Activated CD4-positive, CD25-positive, alpha-beta regulatory T cell treated with anti-CD3 and anti-CD28 coated beads, Interleukin-2, amount 50 U/mL, for 72 hours (primary cell): Measurements from ENCODE around the gene ARHGEF37.
"Not testable (repeated sequence)": the region's sequence is repeated elsewhere in the genome, so short reads cannot be mapped to it uniquely, and the experiment has no call there.

Experiments
- DNase-seq: peaks from one replicate; pipeline ENCODE4 v3.0.0; 2021

Gene ARHGEF37

DNA sequence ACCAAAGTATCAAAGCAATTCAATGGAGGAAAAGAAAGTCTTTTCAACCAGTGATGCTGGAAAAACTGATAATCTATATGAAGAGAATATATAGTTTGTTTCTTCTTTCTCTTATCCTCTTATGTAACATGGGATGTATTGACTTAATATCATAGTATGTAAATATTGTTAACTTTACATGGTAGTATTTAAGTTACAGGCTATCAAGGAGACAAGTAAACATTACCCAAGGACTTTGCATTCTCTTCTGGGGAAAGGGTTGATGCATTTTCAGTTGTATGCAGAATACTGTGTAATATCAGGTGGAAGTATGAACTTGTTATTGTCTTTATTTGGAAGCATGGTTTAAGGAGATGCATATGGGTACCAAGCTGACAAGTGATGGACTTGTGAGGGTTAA, 9.1 kb upstream of the ARHGEF37 start:
- DNase-seq = no peak

DNA sequence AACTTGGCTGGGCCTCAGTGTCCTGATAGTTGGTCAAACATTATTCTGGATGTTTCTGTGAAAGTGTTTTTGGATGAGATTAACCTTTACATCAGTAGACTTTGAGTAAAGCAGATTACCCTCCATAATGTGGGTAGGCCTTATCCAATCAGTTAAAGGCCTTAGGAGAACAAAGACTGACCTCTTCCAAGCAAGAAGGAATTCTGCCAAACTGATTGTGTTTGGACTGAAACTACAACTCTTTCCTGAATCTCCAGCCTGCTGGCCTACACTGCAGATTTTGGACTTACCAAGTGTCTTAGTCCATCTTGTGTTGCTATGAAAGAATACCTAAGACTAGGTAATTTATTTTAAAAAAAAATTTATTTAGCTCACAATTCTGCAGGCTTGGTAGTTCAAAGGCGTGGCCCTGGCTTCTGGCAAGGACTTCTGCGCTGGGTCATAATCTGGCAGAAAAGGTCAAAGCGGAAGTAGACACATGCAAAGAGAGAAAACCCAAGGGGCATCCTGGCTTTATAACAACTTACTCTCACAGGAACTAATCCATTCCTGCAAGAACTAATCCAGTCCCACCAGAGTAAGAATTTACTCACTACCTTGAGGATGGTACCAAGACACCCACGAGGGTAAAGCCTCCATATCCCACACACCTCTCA, 8.6 kb upstream of the ARHGEF37 start:
- DNase-seq = no peak

DNA sequence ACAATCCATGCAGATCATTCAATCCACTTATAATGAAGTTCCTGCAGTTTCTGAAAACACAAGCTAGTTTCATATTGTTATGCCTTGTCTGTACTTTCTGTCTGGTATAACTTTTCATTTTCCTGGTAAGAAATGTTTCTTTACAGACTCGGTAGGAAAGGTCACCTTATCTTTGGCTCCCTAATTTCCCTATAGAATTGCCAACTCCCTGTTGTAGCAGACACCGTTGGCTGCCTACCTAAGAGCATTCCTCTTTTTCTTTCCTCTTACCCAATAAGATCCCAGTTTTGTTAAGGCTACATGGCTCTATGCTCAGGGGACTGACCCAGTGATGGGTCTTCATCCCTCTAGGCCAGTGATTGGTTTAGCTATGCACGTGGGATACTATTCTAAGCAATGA, 6.2 kb upstream of the ARHGEF37 start:
- DNase-seq = no peak

DNA sequence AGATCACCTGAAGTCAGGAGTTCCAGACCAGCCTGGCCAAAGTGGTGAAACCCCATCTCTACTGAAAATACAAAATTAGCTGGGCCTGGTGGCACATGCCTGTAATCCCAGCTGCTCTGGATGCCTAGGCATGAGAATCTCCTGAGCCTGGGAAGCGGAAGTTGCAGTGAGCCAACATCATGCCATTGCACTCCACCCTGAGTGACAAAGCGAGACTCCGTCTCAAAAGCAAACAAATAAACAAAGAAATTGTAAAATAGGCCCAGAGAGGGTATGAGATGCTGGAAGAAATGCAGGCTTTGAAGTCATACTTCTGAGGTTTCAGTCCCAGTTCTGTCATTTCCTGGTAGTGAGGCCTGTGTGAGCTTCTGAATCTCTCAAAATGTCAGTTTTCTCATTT, 5.3 kb upstream of the ARHGEF37 start:
- no peak for DNase-seq

DNA sequence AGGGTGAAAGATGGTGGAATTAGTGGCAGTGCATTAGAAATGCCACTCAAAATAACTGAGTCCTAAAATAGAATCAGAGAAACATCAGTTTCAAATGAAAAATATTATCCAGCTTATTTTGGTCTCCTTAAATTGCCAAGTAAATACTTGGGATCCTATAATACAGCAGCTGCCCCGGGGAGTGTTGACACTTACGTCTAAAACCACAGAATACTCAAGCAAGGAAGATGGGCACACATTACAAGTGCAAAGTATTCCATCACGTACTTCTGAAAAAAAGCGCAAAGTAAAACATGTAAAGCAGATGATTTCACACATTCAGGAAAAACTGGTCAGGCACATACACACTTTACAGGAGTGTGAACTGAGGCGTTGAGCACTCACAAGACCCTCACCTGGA, 2.4 kb upstream of the ARHGEF37 start:
- no peak for DNase-seq

DNA sequence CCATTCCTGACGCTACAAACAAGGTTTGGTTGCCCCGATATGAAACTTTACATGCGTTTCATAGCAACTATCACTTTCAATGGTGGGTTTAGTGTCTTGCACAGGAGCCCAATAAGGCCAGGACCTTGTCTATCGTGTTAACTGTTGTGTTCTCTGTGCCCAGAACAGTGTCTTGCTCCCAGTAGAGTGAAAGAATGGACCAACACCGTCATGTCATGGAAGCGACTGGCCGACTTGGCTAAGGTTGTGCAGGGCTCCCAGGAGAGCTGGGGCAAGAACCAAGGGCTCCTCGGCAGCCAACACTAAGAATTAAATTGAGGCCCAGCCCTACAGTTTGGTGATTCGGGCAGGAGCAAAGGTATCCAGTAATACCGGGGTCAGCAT, 498 bp upstream of the ARHGEF37 start:
- no peak for DNase-seq

DNA sequence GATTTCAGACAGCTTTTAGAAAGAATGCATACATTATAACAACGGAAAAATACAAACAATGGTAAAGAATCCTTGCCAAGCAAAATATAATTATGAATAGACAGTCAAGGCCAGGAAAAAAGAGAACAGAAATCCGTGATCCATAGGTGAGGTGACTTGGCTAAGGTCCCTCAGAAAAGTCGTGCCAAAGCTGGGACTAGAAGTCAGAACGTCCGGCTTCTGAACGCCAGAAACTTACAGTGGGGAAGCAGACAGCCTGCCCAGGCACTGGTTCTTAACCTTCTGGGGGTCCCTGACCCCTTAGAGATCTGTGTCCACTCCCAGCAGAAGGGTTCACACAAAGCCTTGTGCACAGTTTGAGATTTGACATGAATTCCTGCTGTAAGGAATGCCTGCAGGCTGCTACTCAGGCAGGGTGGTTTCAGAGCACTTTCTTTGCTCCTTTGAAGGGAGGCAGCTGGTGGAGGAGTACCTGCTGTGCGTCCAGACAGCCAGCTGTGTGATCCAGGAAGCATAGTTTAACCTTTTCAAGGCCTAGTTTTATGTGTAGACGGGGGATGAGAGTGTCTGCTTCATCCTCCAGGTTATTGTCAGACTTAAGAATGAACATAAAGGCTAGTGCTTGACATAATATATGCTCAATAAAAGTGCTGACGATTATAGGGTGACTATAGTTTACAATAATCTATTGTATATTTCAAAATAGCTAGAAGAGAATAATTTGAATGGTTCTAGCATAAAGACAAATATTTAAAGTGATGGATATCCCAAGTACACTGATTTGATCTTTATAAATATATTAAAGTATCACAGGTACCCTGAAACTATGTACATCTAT, 852 bp downstream of the ARHGEF37 start:
- no peak for DNase-seq

DNA sequence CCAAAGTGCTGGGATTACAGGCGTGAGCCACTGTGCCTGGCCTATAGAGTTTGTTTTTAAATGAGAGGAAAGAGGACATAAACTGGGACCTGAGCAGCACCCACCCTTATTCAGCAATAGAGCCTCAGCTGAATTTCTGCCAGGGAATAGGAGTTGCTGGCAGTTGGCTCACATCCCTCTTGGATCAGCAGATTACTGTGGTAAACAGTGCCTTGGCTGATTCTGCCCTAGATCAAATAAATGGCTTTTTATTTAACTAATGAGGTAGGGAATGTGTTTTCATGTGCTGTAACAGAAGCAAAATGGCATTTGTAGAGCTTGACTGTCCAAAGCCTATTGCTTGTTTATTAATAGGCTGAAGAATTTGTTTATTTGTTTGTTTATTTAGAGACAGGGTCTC, 2.1 kb downstream of the ARHGEF37 start:
- no peak for DNase-seq

DNA sequence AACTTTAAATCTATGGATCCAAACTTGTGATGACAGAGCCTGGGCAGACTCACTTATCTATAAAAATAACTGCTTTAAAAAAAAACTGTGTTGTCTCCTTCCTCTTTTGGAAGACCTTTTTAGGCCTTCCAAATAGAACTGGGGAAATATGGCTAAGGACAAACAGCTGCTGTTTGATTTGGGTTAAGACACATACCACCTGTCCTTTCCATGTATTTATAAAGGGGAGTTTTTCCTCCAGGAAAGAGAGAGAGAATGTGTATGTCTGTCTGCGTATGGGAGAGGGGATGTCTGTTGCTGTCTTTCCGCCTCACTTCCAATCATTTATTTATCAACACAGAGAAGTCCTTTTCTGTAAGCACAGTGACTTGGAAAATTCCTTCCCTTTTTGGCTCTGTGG, 2.8 kb downstream of the ARHGEF37 start:
- DNase-seq = no peak

DNA sequence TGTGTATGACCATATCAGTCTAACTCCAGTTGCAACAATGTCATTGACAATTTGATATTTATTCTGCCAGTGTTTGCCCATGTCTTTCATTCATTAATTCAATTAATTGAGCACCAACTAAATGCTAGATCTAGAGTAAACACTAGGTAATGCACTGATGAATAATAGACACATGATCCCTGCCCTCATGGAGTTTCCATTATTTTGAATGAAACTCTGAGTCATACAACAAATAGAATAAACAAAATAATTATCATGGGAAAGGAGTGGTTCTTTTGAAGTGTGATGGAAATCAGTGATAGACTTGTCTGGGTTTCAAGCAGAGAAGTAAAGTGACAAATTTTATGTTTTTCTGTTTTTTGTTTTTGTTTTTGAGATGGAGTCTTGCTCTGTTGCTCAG, 4.6 kb downstream of the ARHGEF37 start:
- no peak for DNase-seq

DNA sequence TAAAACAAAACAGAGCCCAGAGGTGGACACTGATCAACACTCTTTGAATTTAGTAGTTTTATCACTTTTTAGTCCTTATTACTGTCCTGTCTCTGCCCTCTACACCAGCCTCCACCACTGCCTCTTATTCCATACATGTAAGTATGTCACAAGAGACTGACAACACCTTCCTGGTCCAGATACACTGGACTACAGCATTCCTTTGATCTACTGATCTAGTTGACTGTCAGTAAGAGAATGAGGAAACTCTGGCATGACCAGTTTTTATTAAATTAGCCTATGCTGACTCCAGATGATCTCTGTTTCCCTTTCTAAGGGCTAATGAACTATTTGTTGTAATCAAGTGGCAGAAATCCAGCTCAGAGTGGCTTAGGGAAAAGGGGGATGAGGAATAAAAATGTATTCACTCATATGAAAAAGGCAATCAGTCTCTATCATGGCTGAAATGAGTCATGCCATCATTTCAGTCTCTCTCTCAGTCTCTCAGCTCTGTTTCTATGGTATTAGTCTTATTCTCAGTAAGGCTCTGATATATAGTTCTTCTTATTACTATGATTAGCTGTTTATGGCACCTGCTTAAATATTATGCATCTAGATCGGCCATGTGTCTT, 5.5 kb downstream of the ARHGEF37 start:
- no peak for DNase-seq

DNA sequence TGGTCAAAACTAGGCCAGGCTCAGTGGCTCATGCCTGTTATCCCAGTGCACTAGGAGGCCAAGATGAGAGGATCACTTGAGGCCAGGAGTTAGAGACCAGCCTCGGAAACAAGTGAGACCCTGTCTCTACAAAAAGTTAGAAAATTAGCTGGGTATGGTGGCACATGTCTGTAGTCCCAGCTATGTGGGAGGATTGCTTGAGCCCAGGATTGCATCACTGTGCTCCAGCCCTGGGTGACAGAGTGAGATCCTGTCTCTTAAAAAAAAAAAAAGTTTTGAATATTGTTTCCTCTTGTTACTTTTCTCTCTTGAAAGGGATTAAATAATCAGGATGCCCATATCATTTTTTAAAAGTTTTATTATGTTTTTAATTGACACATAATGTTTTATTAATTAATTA, 7.6 kb downstream of the ARHGEF37 start:
- no peak for DNase-seq

DNA sequence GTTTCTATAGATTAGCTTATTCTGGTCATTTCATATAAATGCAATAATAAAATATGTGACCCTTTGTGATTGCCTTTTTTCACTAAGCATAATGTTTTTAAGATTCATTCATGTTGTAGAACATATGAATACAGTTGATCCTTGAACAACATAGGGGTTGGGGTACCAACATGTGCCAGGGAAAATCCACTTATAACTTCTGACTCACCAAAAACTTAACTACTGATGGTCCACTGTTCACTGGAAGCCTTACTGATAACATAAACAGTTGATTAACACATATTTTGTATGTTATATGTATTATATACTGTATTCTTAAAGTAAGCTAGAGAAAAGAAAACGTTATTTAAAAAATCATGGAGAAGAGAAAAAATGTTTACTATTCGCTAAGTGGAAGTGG, 12.1 kb downstream of the ARHGEF37 start:
- no peak for DNase-seq

DNA sequence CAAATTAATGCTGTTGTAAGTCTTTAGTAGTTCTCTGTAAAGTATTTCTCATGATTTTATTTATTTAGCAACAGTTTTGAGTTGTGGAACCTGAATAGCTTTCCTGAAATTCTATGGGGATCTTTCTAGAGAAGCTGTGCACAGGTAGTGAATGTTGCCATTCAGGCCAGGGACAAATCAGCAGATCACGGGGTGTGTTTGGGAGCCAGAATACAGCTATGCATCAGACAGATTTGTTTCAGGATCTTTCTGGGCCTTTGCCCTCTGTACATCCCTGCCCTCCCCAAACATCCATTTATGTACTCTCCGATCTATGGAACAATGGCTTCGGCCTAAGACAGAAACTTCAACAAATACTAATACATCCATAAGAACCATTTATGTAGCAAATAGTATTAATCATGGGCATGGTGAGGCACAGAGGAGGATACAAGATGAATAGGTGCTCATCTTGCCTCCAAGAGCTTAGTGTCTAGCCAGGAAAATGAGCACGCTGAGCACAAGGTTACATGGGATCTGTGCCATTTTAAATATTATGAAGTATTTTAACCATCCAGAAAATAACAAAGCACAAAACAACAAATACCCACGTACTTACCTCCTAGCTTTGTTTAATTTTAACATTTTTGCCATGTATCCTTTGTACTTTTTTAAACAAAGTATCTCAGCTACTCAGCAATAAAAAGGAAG, 13.1 kb downstream of the ARHGEF37 start:
- DNase-seq = no peak

DNA sequence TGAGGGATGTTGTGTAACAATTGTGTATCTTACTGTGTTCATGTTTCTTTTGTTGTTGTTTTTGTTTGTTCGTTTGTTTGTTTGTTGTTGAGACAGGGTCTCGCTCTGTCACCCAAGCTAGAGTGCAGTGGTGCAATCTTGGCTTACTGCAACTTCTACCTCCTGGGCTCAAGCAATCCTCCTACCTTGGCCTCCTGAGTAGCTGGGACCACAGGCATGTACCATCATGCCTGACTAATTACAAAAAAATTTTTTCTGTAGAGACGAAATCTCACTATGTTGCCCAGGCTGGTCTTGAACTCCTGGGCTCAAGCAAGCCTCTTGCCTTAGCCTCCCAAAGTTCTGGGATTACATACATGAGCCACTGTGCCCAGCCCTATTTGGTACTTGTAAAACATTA, 13.8 kb downstream of the ARHGEF37 start:
- DNase-seq = not testable (repeated sequence)

DNA sequence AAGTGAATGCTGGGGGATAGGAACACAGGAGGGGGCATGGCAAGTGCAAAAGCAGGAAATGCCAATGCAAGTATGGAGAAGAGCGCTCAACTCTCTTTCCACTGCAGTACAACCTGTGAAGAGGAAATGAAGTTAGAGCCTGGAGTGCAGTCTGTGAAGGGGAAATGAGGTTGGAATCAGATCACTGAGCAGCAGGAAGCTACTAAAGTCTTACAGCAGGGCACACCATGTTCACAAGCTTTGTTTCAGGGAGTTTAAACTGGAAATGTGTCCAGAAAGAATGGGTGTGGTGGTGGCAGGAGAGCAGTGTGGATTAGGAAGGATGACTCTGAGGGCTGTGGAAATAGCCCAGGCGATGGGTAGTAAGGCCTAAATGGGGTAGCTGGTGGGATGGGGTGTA, 15.4 kb downstream of the ARHGEF37 start:
- no peak for DNase-seq

DNA sequence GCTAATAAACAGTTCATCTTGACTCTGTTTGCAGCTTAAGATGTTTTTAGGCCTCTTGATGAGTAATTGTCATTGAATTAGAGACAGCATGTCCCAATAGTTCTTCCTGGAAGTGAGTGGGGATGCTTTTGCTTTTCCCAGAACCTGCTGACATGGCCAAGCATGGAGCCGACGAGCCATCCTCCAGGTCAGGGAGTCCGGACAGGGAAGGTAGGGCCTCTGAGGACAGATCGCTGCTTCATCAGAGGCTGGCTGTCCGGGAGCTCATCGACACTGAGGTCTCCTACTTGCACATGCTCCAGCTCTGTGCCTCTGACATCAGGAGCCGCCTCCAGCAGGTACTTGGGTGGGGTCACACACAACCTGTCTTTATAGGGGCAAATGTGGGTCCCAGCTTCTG, 16.3 kb downstream of the ARHGEF37 start:
- no peak for DNase-seq

DNA sequence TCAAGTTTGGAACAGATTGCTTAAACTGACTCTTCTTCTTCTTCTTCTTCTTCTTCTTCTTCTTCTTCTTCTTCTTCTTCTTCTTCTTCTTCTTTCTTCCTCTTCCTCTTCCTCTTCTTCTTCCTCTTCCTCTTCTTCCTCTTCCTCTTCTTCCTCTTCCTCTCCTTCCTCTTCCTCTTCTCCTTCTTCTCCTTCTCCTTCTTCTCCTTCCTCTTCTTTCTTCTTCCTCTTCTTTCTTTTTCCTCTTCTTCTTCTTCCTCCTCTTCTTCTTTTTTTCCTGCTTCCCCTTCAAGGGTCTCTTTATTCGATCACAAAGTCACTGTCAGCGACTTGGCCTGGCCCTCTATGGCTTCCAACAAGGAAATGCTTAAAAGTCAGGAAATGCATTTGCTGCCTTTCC, 16.9 kb downstream of the ARHGEF37 start:
- not testable (repeated sequence) for DNase-seq

DNA sequence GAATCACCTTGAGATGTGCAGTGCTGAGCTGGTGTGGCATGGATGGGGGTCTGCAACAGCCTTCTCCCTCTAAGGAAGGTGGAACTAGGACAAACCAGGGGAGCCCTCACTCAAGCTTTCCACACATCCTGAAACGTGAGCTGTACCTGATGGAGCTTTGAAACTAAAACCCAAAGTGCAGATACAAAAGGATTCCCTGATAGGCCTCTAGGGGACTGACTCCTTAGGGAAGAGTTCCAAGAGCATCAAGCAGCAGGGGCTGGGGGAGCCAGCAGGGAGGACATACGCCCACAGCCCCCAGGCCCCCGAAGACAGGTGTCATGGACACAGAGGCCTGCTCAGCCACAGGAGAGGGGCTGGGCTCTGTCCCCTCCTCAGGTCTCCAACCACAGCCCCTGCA, 17.7 kb downstream of the ARHGEF37 start:
- DNase-seq = no peak

DNA sequence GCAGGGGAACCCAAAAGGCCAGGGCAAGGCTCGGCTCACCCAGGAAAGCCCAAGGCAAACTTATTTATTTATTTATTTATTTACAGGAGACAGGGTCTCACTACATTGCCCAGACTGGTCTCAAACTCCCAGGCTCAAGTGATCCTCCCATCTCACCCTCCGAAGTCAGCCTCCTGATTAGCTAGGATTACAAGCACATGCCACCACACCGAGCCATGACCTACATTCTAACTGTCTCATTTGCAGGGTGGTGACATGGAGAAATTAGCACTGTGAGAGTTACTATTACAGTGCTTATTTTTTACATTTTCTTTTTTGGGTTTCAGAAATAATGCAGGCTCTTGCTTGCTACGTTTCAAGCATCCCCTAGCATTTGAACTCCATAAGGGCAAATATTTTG, 18.1 kb downstream of the ARHGEF37 start:
- no peak for DNase-seq

DNA sequence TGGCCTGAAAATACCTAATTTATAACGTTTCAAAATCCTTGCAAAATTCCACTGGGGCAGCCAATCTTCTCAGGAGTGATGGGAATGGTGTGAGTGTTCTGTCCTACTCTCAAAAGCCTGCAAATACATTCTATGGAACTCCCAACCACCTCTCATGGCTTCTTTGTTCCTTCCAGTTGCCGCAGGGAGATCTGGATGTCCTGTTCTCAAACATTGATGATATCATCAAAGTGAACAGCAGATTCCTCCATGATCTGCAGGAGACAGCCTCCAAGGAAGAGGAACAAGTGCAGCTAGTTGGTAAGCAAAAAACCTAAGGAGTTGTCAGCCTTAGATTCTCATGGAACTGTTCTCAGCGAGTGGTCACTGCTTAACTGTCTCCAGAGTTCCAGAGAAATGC, 19.6 kb downstream of the ARHGEF37 start:
- DNase-seq = no peak

DNA sequence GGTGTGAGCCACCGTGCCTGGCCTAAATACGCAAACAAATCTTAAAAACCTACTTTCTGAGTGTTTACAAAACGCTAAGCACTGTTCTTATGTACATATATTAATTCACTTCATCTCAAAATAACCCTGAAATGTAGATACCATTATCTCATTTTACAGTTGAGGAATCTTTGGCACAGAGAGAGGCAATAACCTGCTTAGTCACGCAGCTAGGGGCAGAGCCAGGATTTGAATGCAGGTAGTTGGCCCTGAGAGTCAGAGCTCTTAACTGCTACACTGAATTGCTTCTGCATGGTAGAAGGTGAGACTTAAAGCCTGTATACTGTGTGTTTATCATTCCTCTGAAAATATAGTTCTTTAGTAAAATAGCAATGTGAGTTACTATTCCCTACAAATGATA, 21.9 kb downstream of the ARHGEF37 start:
- DNase-seq = no peak

DNA sequence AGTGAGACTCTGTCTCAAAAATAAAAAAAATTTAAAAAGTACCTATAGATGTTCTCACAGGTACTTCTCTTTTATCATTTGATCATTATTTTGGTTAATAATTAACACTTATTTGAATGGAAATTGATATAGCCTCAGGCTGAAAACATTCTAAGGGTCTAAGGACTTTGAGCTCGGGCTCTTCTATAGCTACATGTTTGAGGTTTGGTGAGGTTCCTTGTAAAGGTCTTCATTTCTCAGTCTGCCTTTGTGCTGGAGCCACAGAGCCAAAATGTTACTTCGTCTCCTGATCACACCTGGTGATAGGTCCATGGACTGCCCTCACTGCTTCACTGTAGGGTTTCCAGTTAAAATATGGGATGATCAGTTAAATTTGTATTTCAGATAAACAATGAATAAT, 22.6 kb downstream of the ARHGEF37 start:
- DNase-seq = no peak

DNA sequence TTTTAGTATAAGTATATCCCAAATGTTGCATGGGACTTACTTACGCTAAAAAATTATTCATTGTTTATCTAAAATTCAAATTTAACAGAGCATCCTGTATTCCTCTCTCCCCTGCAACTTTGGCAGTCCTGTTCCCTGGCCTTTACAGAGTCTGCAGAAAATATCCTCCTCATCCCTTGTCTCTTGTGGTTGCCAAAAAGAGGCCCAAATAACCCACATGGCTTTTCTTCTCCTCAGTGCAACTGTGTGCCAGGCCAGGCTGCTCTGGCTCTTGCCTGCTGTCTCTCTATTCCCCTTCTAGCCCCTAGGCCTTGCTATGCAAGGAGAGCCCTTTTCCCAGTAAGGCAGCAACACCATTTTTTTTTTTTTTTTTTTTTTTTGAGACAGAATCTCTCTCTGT, 23.0 kb downstream of the ARHGEF37 start:
- no peak for DNase-seq
